H9 (cell line): Measurements from ENCODE around the gene ANP32B. TPM values are rescaled to one million over a fixed set of nuclear protein-coding genes. Genes with fewer than 3 reads are reported as not detected.

Experiments used
- DNase-seq: peaks from one replicate; pipeline ENCODE4 v3.0.0-alpha.2; 2017
- H2AFZ ChIP-seq: one replicate; pipeline ENCODE4 v1.6.1; 2013; ENCODE audit warnings: mild to moderate bottlenecking, low read length, control low read depth, moderate library complexity
- H2AK5ac ChIP-seq: 2 replicates; pipeline ENCODE4 v1.6.1; 2013; ENCODE audit warnings: low read length, control low read depth, mixed read lengths; ENCODE audit not compliant: insufficient read length
- H2BK120ac ChIP-seq: one replicate; pipeline ENCODE4 v1.6.1; 2013; ENCODE audit warnings: low read depth, mild to moderate bottlenecking, low read length, control low read depth, inconsistent platforms; ENCODE audit not compliant: poor library complexity, severe bottlenecking
- H2BK12ac ChIP-seq: 2 replicates; pipeline ENCODE4 v1.6.1; 2013; ENCODE audit warnings: low read length, control low read depth, mixed read lengths, low read depth; ENCODE audit not compliant: insufficient read length
- H2BK15ac ChIP-seq: 2 replicates; pipeline ENCODE4 v1.6.1; 2013; ENCODE audit warnings: low read depth, low read length, control low read depth
- H2BK20ac ChIP-seq: one replicate; pipeline ENCODE4 v1.6.1; 2013; ENCODE audit warnings: low read depth, mild to moderate bottlenecking, low read length, control low read depth, inconsistent platforms; ENCODE audit not compliant: poor library complexity, severe bottlenecking
- H2BK5ac ChIP-seq: 2 replicates; pipeline ENCODE4 v1.6.1; 2013; ENCODE audit warnings: low read length, control low read depth, mixed read lengths; ENCODE audit not compliant: insufficient read length
- H3K14ac ChIP-seq: 2 replicates; pipeline ENCODE4 v1.6.1; 2013; ENCODE audit warnings: low read length, control low read depth; ENCODE audit not compliant: insufficient read depth
- H3K18ac ChIP-seq: 2 replicates; pipeline ENCODE4 v1.6.1; 2013; ENCODE audit warnings: low read depth, mild to moderate bottlenecking, mixed read lengths, low read length, control low read depth; ENCODE audit not compliant: insufficient read length
- H3K23ac ChIP-seq: 2 replicates; pipeline ENCODE4 v1.6.1; 2013; ENCODE audit warnings: low read length, control low read depth, mixed read lengths, low read depth; ENCODE audit not compliant: insufficient read length
- H3K23me2 ChIP-seq: 2 replicates; pipeline ENCODE4 v1.6.1; 2013; ENCODE audit warnings: low read depth, mild to moderate bottlenecking, mixed read lengths, low read length, control low read depth; ENCODE audit not compliant: insufficient read length, poor library complexity, severe bottlenecking
- H3K27ac ChIP-seq: 2 replicates; pipeline ENCODE4 v1.5.1; 2013; ENCODE audit warnings: low read length, control low read depth, mixed read lengths, low read depth; ENCODE audit not compliant: insufficient read length
- H3K27me3 ChIP-seq: 2 replicates; pipeline ENCODE4 v1.6.1; 2013; ENCODE audit warnings: low read length, control low read depth, inconsistent platforms; ENCODE audit not compliant: insufficient read depth
- H3K4ac ChIP-seq: 2 replicates; pipeline ENCODE4 v1.6.1; 2013; ENCODE audit warnings: low read depth, mild to moderate bottlenecking, control low read depth, inconsistent platforms, low read length, moderate library complexity
- H3K4me1 ChIP-seq: 2 replicates; pipeline ENCODE4 v1.6.1; 2013; ENCODE audit warnings: low read length, control low read depth, inconsistent platforms; ENCODE audit not compliant: insufficient read depth
- H3K4me2 ChIP-seq: 2 replicates; pipeline ENCODE4 v1.6.1; 2013; ENCODE audit warnings: low read length, control low read depth, mixed read lengths; ENCODE audit not compliant: insufficient read length, insufficient read depth
- H3K56ac ChIP-seq: 2 replicates; pipeline ENCODE4 v1.6.1; 2013; ENCODE audit warnings: low read depth, mild to moderate bottlenecking, mixed read lengths, low read length, control low read depth; ENCODE audit not compliant: insufficient read length
- H3K79me1 ChIP-seq: 2 replicates; pipeline ENCODE4 v1.6.1; 2013; ENCODE audit warnings: low read depth, mild to moderate bottlenecking, moderate library complexity, low read length, control low read depth, inconsistent platforms; ENCODE audit not compliant: insufficient read depth, poor library complexity, severe bottlenecking
- H3K79me2 ChIP-seq: 2 replicates; pipeline ENCODE4 v1.6.1; 2013; ENCODE audit warnings: low read length, control low read depth, inconsistent platforms; ENCODE audit not compliant: insufficient read depth
- H3K9ac ChIP-seq: 2 replicates; pipeline ENCODE4 v1.6.1; 2013; ENCODE audit warnings: low read length, control low read depth, mixed read lengths; ENCODE audit not compliant: insufficient read length; ENCODE audit errors: extremely low read depth
- H3K9me3 ChIP-seq: one replicate; pipeline ENCODE4 v1.6.1; 2013; ENCODE audit warnings: low read depth, low read length, inconsistent platforms; ENCODE audit not compliant: control insufficient read depth
- H3T11ph ChIP-seq: one replicate; pipeline ENCODE4 v1.6.1; 2013; ENCODE audit warnings: mild to moderate bottlenecking, low read length, control low read depth, inconsistent platforms
- H4K20me1 ChIP-seq: one replicate; pipeline ENCODE4 v1.6.1; 2013; ENCODE audit not compliant: control insufficient read depth, insufficient read length, insufficient read depth
- H4K5ac ChIP-seq: 2 replicates; pipeline ENCODE4 v1.6.1; 2013; ENCODE audit warnings: low read depth, mild to moderate bottlenecking, mixed read lengths, low read length, control low read depth; ENCODE audit not compliant: insufficient read length
- H4K8ac ChIP-seq: replicated peaks from 2 replicates; pipeline ENCODE4 v1.6.1; 2013; ENCODE audit warnings: low read length, control low read depth, mixed read lengths, low read depth; ENCODE audit not compliant: insufficient read length
- H4K91ac ChIP-seq: 2 replicates; pipeline ENCODE4 v1.6.1; 2013; ENCODE audit warnings: low read depth, mild to moderate bottlenecking, moderate library complexity, mixed read lengths, low read length, control low read depth; ENCODE audit not compliant: insufficient read length
- H3K27ac Mint-ChIP-seq, 3 experiments: 2 replicates in 2 of 3; 3 replicates in 1 of 3; pipeline ENCODE4 v1.8.0; 2020 to 2021; ENCODE audit warnings: mixed read lengths in 3 of 3, mild to moderate bottlenecking in 1 of 3, moderate library complexity in 1 of 3
- H3K27me3 Mint-ChIP-seq: 2 replicates; pipeline ENCODE4 v1.8.0; 2021; ENCODE audit warnings: low read depth, mild to moderate bottlenecking, moderate library complexity, mixed read lengths
- H3K36me3 Mint-ChIP-seq, 3 experiments: 2 replicates in 2 of 3; 3 replicates in 1 of 3; pipeline ENCODE4 v1.8.0; 2020 to 2021; ENCODE audit warnings: low read depth in 3 of 3, mixed read lengths in 3 of 3; ENCODE audit not compliant: insufficient read depth in 1 of 3
- H3K4me1 Mint-ChIP-seq, 2 experiments: 2 replicates each; pipeline ENCODE4 v1.8.0; 2020; ENCODE audit warnings: mixed read lengths in 2 of 2
- H3K4me3 Mint-ChIP-seq, 2 experiments: 2 replicates in 1 of 2; 3 replicates in 1 of 2; pipeline ENCODE4 v1.8.0; 2020 to 2021; ENCODE audit warnings: mild to moderate bottlenecking in 2 of 2, mixed read lengths in 2 of 2, moderate library complexity in 1 of 2
- H3K9me3 Mint-ChIP-seq, 2 experiments: 2 replicates in 1 of 2; 3 replicates in 1 of 2; pipeline ENCODE4 v1.8.0; 2020; ENCODE audit warnings: mild to moderate bottlenecking in 2 of 2, mixed read lengths in 2 of 2, moderate library complexity in 1 of 2
- CTCF ChIP-seq: fragments of 200-600 bp; sonication (generic); conservative IDR thresholded peaks from 3 replicates; pipeline ENCODE4 v1.8.0; 2021; ENCODE audit warnings: antibody characterized with exemption, mild to moderate bottlenecking
- WGBS: extraction: QIAGEN DNeasy Blood & Tissue Kit; methylation state at CpG from one replicate; pipeline ENCODE4 v1.1.7; 2013; ENCODE audit warnings: missing lambda C conversion rate, low lambda C conversion rate, mixed read lengths; ENCODE audit not compliant: insufficient read length; ENCODE audit errors: extremely low coverage; 5-methylcytosine and 5-hydroxymethylcytosine counted together
- total RNA-seq: library from RNA; stranded (reverse); gene quantifications from 2 replicates; pipeline ENCODE4 v1.2.1, GENCODE V29; 2021

Gene ANP32B
- total RNA-seq, 1 experiment from 2014 or later = 91.6 TPM

- Histone ChIP-seq H3K9ac (no peak overlapping the region), H2AFZ (no peak overlapping the region), H3K14ac (no peak overlapping the region), H2BK20ac (no peak overlapping the region), H3K79me1 (no peaks in the 10 kb centered on the region), H3K4ac (no peak overlapping the region), H3K27ac (no peak overlapping the region), H2AK5ac (no peak overlapping the region), H3K23ac (no peak overlapping the region), H3K27me3 (no peaks in the 10 kb centered on the region), H2BK12ac (no peak overlapping the region), H3K79me2 (no peaks in the 10 kb centered on the region), H3K56ac (no peak overlapping the region), H3K4me1 (no peaks in the 10 kb centered on the region; the same call in 1 of the 2 replicates), H2BK5ac (no peak overlapping the region), H4K5ac (no peak overlapping the region), H4K91ac (no peak overlapping the region), H2BK120ac (no peak overlapping the region), H3T11ph (no peak overlapping the region), H4K8ac (no peak overlapping the region), H3K4me2 (no peak overlapping the region), H2BK15ac (no peak overlapping the region), H3K23me2 (no peaks in the 10 kb centered on the region), H4K20me1 (no peaks in the 10 kb centered on the region), H3K9me3 (no peaks in the 10 kb centered on the region), H3K18ac (no peak overlapping the region)
- no peak overlapping the region for H3K27ac Mint-ChIP-seq
- no peaks in the 10 kb centered on the region for H3K36me3 Mint-ChIP-seq
- TF ChIP-seq CTCF = no peak
- peaks cover 8% of the 10 kb centered on the region; the same call in 1 of the 2 replicates for H3K27me3 Mint-ChIP-seq
- H3K4me1 Mint-ChIP-seq = no peaks in the 10 kb centered on the region
- H3K9me3 Mint-ChIP-seq = no peaks in the 10 kb centered on the region
- no peak for DNase-seq
- no peak overlapping the region for H3K4me3 Mint-ChIP-seq
- no CpG with 5 or more reads among the region's 5 CpGs for WGBS
Measured at GRCh38 chr9:98047002-98047401, 63.9 kb downstream of the ANP32B start.
